K562 (cell line): ENCODE data around the gene GDNF. TPM values are rescaled to one million over a fixed set of nuclear protein-coding genes. Genes with fewer than 3 reads are reported as not detected.

ENCODE experiments used
- BRD4 ChIP-seq: fragments of 200-600 bp; sonication (generic); IDR thresholded peaks from 2 replicates; pipeline ENCODE4 v1.6.1; 2017; ENCODE audit warnings: inconsistent platforms
- FOS ChIP-seq: IDR thresholded peaks from 3 replicates; pipeline ENCODE4 v1.6.1; 2011; ENCODE audit not compliant: insufficient read length; ENCODE audit errors: extremely low read depth
- ZNF77 ChIP-seq: fragments of 250-450 bp; sonication (Bioruptor Pico); IDR thresholded peaks from 2 replicates; pipeline ENCODE4 v1.5.0; 2020
- polyA plus RNA-seq, 8 experiments: library from polyadenylated mRNA; depleted of rRNA in 4 of 8; stranded (reverse) in 5 of 8; unstranded in 3 of 8; fragments of >200 nt; fragmentation: Nextera tagmentation in 2 of 8; fragmentation: Illumina TruSeq in 1 of 8; extraction: Ambion mirVana in 2 of 8; extraction: Trizol in 1 of 8; gene quantifications; 2 replicates each; pipeline versions ENCODE4 v1.2.1 to v1.2.3, GENCODE V29; 2011 to 2014; ENCODE audit warnings: inconsistent platforms in 1 of 8, missing spikeins in 1 of 8
- total RNA-seq, 7 experiments: library from RNA; depleted of rRNA in 6 of 7; stranded (reverse); fragments of >200 nt in 6 of 7; fragmentation: Illumina TruSeq in 2 of 7; extraction: Trizol in 2 of 7; gene quantifications; 2 replicates each; pipeline versions ENCODE4 v1.2.1 to v1.2.3, GENCODE V29; 2011 to 2021; ENCODE audit warnings: low replicate concordance in 1 of 7
- TF ChIP-seq, protein P1 (sequence below), 2 experiments: IDR thresholded peaks; 2 replicates each; pipeline ENCODE4 v1.6.1; 2012; ENCODE audit warnings: improper control_type of control experiment in 2 of 2, low read depth in 2 of 2, low read length in 2 of 2, borderline replicate concordance in 1 of 2
- TF ChIP-seq, protein P2 (sequence below): fragments of 450-650 bp; IDR thresholded peaks from 2 replicates; pipeline ENCODE4 v1.6.1; 2018; ENCODE audit not compliant: partially characterized antibody
- TF ChIP-seq, protein P3 (sequence below): sonication (generic); formaldehyde crosslinking; IDR thresholded peaks from 2 replicates; pipeline ENCODE4 v1.8.0; 2022; ENCODE audit warnings: mild to moderate bottlenecking, missing genetic modification reagents, borderline replicate concordance
- TF ChIP-seq, protein P4 (sequence below): sonication (generic); formaldehyde crosslinking; IDR thresholded peaks from 2 replicates; pipeline ENCODE4 v1.8.1; 2023; ENCODE audit warnings: mild to moderate bottlenecking, missing genetic modification reagents
- TF ChIP-seq, protein P5 (sequence below), 2 experiments: fragments of 450-650 bp; formaldehyde crosslinking in 1 of 2; IDR thresholded peaks; 2 replicates each; pipeline versions ENCODE4 v1.4.0 to v1.6.1; 2014 to 2020; ENCODE audit warnings: mild to moderate bottlenecking in 2 of 2, borderline replicate concordance in 1 of 2, low read depth in 1 of 2

Gene GDNF
- total and polyA plus RNA-seq, 9 of the 15 experiments (the other 6 are each of a cell fraction or from before 2014, with no cell fraction given), result not detected

DNA sequence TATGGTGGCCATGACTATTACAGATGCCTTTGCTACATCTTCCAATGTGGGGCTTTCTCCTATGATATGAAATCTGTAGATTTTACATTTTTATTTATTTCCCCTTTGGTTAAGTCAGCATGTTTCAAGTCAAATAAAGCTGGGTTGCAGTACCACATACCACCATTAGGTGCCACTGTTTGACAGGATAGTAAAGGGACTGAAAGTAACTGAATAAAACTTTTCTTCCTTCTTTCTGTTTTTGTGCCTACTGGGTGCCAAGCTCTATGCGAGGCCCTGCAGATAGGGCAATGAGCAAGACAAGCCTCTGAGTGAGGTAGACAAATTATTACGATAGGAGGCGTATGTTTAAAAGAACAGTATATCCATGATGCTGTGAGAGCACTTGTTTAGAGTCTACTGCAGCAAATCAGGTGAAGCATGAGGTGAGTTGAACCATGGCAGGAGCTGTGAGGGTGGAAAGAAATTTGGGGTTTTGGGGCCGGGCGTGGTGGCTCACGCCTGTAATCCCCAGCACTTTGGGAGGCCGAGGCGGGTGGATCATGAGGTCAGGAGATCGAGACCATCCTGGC lies 64.8 kb downstream of the GDNF start (continued):
- TF ChIP-seq, protein P1, sequence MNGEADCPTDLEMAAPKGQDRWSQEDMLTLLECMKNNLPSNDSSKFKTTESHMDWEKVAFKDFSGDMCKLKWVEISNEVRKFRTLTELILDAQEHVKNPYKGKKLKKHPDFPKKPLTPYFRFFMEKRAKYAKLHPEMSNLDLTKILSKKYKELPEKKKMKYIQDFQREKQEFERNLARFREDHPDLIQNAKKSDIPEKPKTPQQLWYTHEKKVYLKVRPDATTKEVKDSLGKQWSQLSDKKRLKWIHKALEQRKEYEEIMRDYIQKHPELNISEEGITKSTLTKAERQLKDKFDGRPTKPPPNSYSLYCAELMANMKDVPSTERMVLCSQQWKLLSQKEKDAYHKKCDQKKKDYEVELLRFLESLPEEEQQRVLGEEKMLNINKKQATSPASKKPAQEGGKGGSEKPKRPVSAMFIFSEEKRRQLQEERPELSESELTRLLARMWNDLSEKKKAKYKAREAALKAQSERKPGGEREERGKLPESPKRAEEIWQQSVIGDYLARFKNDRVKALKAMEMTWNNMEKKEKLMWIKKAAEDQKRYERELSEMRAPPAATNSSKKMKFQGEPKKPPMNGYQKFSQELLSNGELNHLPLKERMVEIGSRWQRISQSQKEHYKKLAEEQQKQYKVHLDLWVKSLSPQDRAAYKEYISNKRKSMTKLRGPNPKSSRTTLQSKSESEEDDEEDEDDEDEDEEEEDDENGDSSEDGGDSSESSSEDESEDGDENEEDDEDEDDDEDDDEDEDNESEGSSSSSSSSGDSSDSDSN (IDR thresholded peaks at IDR 0.05; ENCODE audit: borderline replicate concordance in 1 of 2, low read depth in 2 of 2, low read length in 2 of 2), result no peak
- TF ChIP-seq, protein P2, sequence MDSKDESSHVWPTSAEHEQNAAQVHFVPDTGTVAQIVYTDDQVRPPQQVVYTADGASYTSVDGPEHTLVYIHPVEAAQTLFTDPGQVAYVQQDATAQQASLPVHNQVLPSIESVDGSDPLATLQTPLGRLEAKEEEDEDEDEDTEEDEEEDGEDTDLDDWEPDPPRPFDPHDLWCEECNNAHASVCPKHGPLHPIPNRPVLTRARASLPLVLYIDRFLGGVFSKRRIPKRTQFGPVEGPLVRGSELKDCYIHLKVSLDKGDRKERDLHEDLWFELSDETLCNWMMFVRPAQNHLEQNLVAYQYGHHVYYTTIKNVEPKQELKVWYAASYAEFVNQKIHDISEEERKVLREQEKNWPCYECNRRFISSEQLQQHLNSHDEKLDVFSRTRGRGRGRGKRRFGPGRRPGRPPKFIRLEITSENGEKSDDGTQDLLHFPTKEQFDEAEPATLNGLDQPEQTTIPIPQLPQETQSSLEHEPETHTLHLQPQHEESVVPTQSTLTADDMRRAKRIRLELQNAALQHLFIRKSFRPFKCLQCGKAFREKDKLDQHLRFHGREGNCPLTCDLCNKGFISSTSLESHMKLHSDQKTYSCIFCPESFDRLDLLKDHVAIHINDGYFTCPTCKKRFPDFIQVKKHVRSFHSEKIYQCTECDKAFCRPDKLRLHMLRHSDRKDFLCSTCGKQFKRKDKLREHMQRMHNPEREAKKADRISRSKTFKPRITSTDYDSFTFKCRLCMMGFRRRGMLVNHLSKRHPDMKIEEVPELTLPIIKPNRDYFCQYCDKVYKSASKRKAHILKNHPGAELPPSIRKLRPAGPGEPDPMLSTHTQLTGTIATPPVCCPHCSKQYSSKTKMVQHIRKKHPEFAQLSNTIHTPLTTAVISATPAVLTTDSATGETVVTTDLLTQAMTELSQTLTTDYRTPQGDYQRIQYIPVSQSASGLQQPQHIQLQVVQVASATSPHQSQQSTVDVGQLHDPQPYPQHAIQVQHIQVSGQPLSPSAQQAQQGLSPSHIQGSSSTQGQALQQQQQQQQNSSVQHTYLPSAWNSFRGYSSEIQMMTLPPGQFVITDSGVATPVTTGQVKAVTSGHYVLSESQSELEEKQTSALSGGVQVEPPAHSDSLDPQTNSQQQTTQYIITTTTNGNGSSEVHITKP, result no peak
- TF ChIP-seq BRD4, result no peak
- no peak for TF ChIP-seq ZNF77 (CRISPR knock-in tag)
- TF ChIP-seq, protein P3, sequence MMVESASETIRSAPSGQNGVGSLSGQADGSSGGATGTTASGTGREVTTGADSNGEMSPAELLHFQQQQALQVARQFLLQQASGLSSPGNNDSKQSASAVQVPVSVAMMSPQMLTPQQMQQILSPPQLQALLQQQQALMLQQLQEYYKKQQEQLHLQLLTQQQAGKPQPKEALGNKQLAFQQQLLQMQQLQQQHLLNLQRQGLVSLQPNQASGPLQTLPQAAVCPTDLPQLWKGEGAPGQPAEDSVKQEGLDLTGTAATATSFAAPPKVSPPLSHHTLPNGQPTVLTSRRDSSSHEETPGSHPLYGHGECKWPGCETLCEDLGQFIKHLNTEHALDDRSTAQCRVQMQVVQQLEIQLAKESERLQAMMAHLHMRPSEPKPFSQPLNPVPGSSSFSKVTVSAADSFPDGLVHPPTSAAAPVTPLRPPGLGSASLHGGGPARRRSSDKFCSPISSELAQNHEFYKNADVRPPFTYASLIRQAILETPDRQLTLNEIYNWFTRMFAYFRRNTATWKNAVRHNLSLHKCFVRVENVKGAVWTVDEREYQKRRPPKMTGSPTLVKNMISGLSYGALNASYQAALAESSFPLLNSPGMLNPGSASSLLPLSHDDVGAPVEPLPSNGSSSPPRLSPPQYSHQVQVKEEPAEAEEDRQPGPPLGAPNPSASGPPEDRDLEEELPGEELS (CRISPR knock-in tag), result no peak
- TF ChIP-seq FOS, result no peak
- TF ChIP-seq, protein P4, sequence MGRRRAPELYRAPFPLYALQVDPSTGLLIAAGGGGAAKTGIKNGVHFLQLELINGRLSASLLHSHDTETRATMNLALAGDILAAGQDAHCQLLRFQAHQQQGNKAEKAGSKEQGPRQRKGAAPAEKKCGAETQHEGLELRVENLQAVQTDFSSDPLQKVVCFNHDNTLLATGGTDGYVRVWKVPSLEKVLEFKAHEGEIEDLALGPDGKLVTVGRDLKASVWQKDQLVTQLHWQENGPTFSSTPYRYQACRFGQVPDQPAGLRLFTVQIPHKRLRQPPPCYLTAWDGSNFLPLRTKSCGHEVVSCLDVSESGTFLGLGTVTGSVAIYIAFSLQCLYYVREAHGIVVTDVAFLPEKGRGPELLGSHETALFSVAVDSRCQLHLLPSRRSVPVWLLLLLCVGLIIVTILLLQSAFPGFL (CRISPR knock-in tag), result no peak
- TF ChIP-seq, protein P5, sequence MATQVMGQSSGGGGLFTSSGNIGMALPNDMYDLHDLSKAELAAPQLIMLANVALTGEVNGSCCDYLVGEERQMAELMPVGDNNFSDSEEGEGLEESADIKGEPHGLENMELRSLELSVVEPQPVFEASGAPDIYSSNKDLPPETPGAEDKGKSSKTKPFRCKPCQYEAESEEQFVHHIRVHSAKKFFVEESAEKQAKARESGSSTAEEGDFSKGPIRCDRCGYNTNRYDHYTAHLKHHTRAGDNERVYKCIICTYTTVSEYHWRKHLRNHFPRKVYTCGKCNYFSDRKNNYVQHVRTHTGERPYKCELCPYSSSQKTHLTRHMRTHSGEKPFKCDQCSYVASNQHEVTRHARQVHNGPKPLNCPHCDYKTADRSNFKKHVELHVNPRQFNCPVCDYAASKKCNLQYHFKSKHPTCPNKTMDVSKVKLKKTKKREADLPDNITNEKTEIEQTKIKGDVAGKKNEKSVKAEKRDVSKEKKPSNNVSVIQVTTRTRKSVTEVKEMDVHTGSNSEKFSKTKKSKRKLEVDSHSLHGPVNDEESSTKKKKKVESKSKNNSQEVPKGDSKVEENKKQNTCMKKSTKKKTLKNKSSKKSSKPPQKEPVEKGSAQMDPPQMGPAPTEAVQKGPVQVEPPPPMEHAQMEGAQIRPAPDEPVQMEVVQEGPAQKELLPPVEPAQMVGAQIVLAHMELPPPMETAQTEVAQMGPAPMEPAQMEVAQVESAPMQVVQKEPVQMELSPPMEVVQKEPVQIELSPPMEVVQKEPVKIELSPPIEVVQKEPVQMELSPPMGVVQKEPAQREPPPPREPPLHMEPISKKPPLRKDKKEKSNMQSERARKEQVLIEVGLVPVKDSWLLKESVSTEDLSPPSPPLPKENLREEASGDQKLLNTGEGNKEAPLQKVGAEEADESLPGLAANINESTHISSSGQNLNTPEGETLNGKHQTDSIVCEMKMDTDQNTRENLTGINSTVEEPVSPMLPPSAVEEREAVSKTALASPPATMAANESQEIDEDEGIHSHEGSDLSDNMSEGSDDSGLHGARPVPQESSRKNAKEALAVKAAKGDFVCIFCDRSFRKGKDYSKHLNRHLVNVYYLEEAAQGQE (IDR thresholded peaks at IDR 0.05; ENCODE audit: borderline replicate concordance), result peak; percentile 29; the same call in 1 of the 2 replicates
- TF ChIP-seq, protein P5 (CRISPR knock-in tag; IDR thresholded peaks at IDR 0.05; ENCODE audit: low read depth), result no peak
